ENCODE results near the gene C10orf62. TPM values are rescaled to one million over a fixed set of nuclear protein-coding genes. Genes with fewer than 3 reads are reported as not detected.

C10orf62 gene
- total RNA-seq, 4 donors from 2014 or later: not detected

- intact Hi-C loops (cut with DNase I): no loop called here
- H3K9me3 ChIP-seq: no peaks in the 10 kb centered on the region
- no peaks in the 10 kb centered on the region for H3K27me3 ChIP-seq
- WGBS, 2 donors: 67 to 83% methylated on average over 15 to 16 of the region's 21 CpGs
- peaks cover 0 to 6% (median 0%) of the 10 kb centered on the region in 3 donors for H3K4me1 ChIP-seq
- no peak overlapping the region for H3K4me3 ChIP-seq
- no peaks in the 10 kb centered on the region for H3K36me3 ChIP-seq
- no peak for DNase-seq
- no peak overlapping the region for H3K27ac ChIP-seq
- no peak for TF ChIP-seq POLR2A (IDR thresholded peaks at IDR 0.05)
- TF ChIP-seq CTCF (IDR thresholded peaks at IDR 0.05): no peak
Observed at GRCh38 chr10:97601268-97602215, 12.0 kb downstream of the C10orf62 start.

- intact Hi-C loops (cut with DNase I): no loop called here
- Histone ChIP-seq H3K4me1 (peaks cover 0 to 1% (median 0%) of the 10 kb centered on the region in 3 donors), H3K36me3 (no peaks in the 10 kb centered on the region), H3K27me3 (no peaks in the 10 kb centered on the region), H3K27ac (no peak overlapping the region), H3K9me3 (no peaks in the 10 kb centered on the region), H3K4me3 (no peak overlapping the region)
- 89 to 92% methylated on average over 5 of the region's 5 CpGs for WGBS, 2 donors
- TF ChIP-seq POLR2A (IDR thresholded peaks at IDR 0.05) (no peak), CTCF (IDR thresholded peaks at IDR 0.05) (no peak)
- DNase-seq: no peak
Observed at GRCh38 chr10:97607095-97607636, 17.6 kb downstream of the C10orf62 start.

- Histone ChIP-seq H3K27ac (no peak overlapping the region), H3K4me3 (no peak overlapping the region), H3K27me3 (no peaks in the 10 kb centered on the region), H3K36me3 (no peaks in the 10 kb centered on the region), H3K4me1 (peaks cover 0 to 4% (median 0%) of the 10 kb centered on the region in 3 donors), H3K9me3 (no peaks in the 10 kb centered on the region)
- intact Hi-C loops (cut with DNase I): no loop called here
- WGBS, 2 donors: 65 to 70% methylated on average over 13 of the region's 13 CpGs
- TF ChIP-seq CTCF (IDR thresholded peaks at IDR 0.05) (no peak), POLR2A (IDR thresholded peaks at IDR 0.05) (no peak)
- DNase-seq: no peak
Observed at GRCh38 chr10:97608991-97609561, 19.6 kb downstream of the C10orf62 start.

GRCh38 chr10:97611473-97611872 lies 22.0 kb downstream of the C10orf62 start:
- Histone ChIP-seq H3K27ac (no peak overlapping the region), H3K4me1 (peaks cover 0 to 4% (median 0%) of the 10 kb centered on the region in 3 donors), H3K36me3 (no peaks in the 10 kb centered on the region), H3K27me3 (no peaks in the 10 kb centered on the region), H3K4me3 (no peak overlapping the region), H3K9me3 (no peaks in the 10 kb centered on the region)
- 85% methylated on average over 8 to 9 of the region's 12 CpGs for WGBS, 2 donors
- no peak for DNase-seq
- TF ChIP-seq POLR2A (IDR thresholded peaks at IDR 0.05): no peak
- intact Hi-C loops (cut with DNase I): no loop called here

- Histone ChIP-seq H3K36me3 (no peaks in the 10 kb centered on the region), H3K4me3 (no peak overlapping the region), H3K27ac (no peak overlapping the region), H3K27me3 (no peaks in the 10 kb centered on the region), H3K9me3 (no peaks in the 10 kb centered on the region), H3K4me1 (peaks cover 0 to 4% (median 0%) of the 10 kb centered on the region in 3 donors)
- intact Hi-C loops (cut with DNase I): no loop called here
- no peak for DNase-seq
- TF ChIP-seq POLR2A (IDR thresholded peaks at IDR 0.05) (no peak), CTCF (IDR thresholded peaks at IDR 0.05) (peak in 5 of 6 experiments; percentile 36 to 74 (median 48))
- 20 to 34% methylated on average over 2 of the region's 2 CpGs for WGBS, 2 donors
Observed at GRCh38 chr10:97612386-97612785, 22.9 kb downstream of the C10orf62 start.
